BJ (cell line): ENCODE data around the gene PCGF3. TPM values are rescaled to one million over a fixed set of nuclear protein-coding genes. Genes with fewer than 3 reads are reported as not detected.

Experiments
- CTCF ChIA-PET: fragments of 350-600 bp; formaldehyde crosslinking; extraction: SDS; loops from one replicate; lab custom pipeline; 2021; ENCODE audit warnings: antibody characterized with exemption, inconsistent platforms; lab: Yijun Ruan, JAX
- POLR2A ChIA-PET: fragments of 300-600 bp; sonication (Branson Sonifier 250); formaldehyde crosslinking; extraction: SDS; loops from one replicate; lab custom pipeline; 2021; ENCODE audit warnings: antibody characterized with exemption; lab: Charles Lee
- DNase-seq: peaks from one replicate; pipeline ENCODE4 v3.0.0-alpha.2; 2011; ENCODE audit warnings: low read depth
- H3K27me3 ChIP-seq: 2 replicates; pipeline ENCODE4 v1.6.0; 2011; ENCODE audit warnings: low read length; ENCODE audit not compliant: control insufficient read depth, insufficient read depth
- H3K36me3 ChIP-seq: 2 replicates; pipeline ENCODE4 v1.5.1; 2011; ENCODE audit warnings: low read length; ENCODE audit not compliant: control insufficient read depth, insufficient read depth
- H3K4me3 ChIP-seq: 2 replicates; pipeline ENCODE4 v1.5.1; 2011; ENCODE audit warnings: low read depth, mild to moderate bottlenecking, control low read depth, low read length
- polyA plus RNA-seq: library from polyadenylated mRNA; depleted of rRNA; stranded (reverse); fragments of >200 nt; gene quantifications from 2 replicates; pipeline ENCODE4 v1.2.3, GENCODE V29; 2011
- TF ChIP-seq, protein P1 (sequence below): IDR thresholded peaks from 2 replicates; pipeline ENCODE4 v1.5.1; 2011; ENCODE audit warnings: low read depth, mild to moderate bottlenecking, control low read depth, inconsistent platforms, low read length, moderate library complexity; ENCODE audit not compliant: insufficient read depth

Gene PCGF3
- polyA plus RNA-seq, 1 experiment = 37.6 TPM

DNA sequence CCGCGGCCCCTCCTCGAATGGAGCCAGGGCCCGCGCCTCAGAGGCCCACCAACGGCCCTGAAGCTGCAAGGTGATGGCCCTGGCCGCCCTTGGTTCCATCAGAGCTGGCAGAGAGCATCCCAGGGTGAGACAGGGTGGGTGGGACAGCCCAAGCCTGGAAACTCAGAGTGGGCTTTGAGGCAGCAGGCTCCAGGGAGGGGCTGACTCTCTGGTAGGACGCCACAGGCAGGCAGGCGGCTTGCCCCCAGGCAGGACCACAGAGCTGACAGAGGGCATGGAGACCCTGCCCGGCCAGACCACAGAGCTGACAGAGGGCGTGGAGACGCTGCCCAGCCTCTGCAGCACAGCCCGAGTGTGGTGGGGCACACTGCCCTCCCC lies 26.5 kb upstream of the PCGF3 start:
- Histone ChIP-seq H3K27me3 (no peaks in the 10 kb centered on the region), H3K4me3 (no peak overlapping the region), H3K36me3 (no peaks in the 10 kb centered on the region; the same call in 1 of the 2 replicates)
- ChIA-PET POLR2A (no interaction called here), CTCF (no interaction called here)
- no peak for DNase-seq
- TF ChIP-seq, protein P1, sequence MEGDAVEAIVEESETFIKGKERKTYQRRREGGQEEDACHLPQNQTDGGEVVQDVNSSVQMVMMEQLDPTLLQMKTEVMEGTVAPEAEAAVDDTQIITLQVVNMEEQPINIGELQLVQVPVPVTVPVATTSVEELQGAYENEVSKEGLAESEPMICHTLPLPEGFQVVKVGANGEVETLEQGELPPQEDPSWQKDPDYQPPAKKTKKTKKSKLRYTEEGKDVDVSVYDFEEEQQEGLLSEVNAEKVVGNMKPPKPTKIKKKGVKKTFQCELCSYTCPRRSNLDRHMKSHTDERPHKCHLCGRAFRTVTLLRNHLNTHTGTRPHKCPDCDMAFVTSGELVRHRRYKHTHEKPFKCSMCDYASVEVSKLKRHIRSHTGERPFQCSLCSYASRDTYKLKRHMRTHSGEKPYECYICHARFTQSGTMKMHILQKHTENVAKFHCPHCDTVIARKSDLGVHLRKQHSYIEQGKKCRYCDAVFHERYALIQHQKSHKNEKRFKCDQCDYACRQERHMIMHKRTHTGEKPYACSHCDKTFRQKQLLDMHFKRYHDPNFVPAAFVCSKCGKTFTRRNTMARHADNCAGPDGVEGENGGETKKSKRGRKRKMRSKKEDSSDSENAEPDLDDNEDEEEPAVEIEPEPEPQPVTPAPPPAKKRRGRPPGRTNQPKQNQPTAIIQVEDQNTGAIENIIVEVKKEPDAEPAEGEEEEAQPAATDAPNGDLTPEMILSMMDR = no peak

DNA sequence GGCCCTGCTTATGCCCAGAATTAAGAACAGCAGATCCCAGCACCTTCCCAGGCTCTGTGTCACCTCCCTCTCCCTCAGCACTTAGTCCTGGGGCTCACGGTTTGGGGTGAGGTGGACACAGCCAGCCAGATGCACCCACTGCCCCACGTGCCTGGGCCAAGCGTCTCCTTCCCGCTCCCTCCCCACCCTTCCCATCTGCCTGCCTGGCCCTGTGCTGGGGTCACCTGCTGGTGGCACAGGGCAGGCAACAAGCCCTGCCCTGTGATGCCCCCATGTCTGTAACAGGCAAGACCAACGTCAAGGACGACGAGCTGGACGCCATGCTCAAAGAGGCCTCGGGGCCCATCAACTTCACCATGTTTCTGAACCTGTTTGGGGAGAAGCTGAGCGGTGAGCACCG lies 26.0 kb upstream of the PCGF3 start:
- CTCF ChIA-PET = no interaction called here

DNA sequence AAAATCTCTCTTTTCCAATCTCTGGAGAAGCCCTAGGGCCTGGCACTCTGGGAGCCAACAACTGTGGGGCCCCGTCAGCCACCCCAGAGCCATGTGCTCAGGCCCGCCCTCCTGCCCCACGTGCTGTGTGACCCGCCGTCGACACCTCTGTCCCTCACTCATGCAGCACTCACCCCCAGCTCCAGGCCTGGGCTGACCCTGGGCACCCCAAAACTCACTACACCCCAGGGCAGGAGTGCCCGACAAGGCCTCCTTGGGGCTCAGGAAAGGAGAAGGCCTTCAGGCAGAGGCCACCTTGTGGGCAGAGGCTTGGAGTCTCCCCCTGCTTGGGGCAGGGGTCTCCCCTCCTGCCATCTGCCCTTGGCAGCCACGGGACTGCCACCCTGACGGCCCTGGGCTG lies 25.5 kb upstream of the PCGF3 start:
- ChIA-PET POLR2A (no interaction called here), CTCF (no interaction called here)
- H3K4me3 ChIP-seq = no peak overlapping the region
- H3K36me3 ChIP-seq = no peaks in the 10 kb centered on the region; the same call in 1 of the 2 replicates
- no peak for DNase-seq
- no peaks in the 10 kb centered on the region for H3K27me3 ChIP-seq
- TF ChIP-seq, protein P1 = no peak

More for the DNA sequence above, 26.0 kb upstream of the PCGF3 start:
- TF ChIP-seq, protein P1 = no peak
- Histone ChIP-seq H3K4me3 (no peak overlapping the region), H3K36me3 (no peaks in the 10 kb centered on the region; the same call in 1 of the 2 replicates), H3K27me3 (no peaks in the 10 kb centered on the region)
- POLR2A ChIA-PET = no interaction called here
- DNase-seq = no peak

DNA sequence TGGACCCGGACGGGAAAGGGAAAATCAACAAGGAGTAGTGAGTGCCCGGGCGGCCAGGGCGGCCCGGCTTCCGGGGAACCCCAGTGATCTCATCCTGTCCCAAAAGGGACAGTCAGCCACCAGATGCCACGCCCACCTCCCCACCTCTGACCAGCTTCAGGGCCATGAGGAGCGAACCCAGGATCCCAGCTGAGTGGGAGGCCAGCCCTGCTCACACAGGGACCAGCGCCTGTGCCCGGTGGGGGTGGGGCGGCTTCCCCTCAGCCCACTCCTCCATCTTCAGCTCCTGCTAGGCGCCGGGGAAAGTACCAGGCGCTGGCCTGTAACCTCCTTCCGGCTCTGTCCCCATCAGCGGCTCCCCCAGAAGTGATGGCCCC lies 25.1 kb upstream of the PCGF3 start:
- ChIA-PET CTCF (no interaction called here), POLR2A (no interaction called here)

DNA sequence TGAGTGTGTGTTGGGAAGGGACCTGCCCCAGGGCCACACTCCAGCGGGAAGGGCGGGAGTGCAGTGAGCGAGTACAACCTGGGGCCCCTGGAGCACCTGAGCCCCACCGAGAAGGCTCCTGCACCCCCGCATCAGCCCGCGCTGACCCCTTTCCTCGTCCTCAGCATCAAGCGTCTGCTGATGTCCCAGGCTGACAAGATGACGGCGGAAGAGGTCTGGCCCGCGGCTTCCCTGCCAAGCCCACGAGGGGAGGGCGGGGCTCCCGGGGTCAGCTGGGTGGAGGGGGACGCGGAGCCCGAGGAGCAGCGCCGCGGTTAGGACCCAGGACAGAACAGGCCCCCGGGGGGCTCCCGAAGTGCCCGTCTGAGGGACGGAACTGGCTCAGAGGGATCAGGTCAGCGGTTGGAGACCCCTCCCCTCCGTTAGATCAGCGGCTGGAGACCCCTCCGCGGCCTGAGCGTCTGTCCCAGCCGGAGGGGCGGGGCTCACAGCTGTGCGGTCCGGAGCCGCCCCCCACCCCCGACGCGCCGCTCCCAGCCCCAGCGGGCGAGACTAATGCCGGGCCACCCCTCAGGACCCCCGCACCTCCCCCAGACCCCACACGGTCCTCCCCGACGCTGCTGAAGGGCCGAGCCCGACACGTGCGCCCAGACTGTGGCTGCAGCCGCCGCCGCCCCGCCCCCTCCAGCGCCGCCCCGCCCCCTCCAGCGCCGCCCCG lies 24.5 kb upstream of the PCGF3 start:
- TF ChIP-seq, protein P1 = no peak
- Histone ChIP-seq H3K27me3 (no peaks in the 10 kb centered on the region), H3K4me3 (peak overlapping the region; percentile 50), H3K36me3 (no peaks in the 10 kb centered on the region; the same call in 1 of the 2 replicates)
- POLR2A ChIA-PET = no interaction called here
- CTCF ChIA-PET = no interaction called here
- no peak for DNase-seq

More for the DNA sequence above, 25.1 kb upstream of the PCGF3 start:
- no peaks in the 10 kb centered on the region for H3K27me3 ChIP-seq
- TF ChIP-seq, protein P1 = no peak
- no peaks in the 10 kb centered on the region; the same call in 1 of the 2 replicates for H3K36me3 ChIP-seq
- no peak for DNase-seq
- H3K4me3 ChIP-seq = peak overlapping the region; percentile 50
